Lower leg skin (tissue), 3 donors: ENCODE data around the gene KSR2.

ENCODE experiments used
- CTCF ChIP-seq, 3 donors: fragments of 450-650 bp; IDR thresholded peaks; one replicate each; pipeline ENCODE4 v1.5.1; 2016; ENCODE audit warnings: antibody characterized with exemption in 3 of 3, mild to moderate bottlenecking in 3 of 3, moderate library complexity in 2 of 3
- POLR2A ChIP-seq, 2 donors: fragments of 450-650 bp; IDR thresholded peaks; one replicate each; pipeline ENCODE4 v1.6.1; 2016 to 2017; ENCODE audit warnings: antibody characterized with exemption in 2 of 2, mild to moderate bottlenecking in 1 of 2, moderate library complexity in 1 of 2

GRCh38 chr12:117491711-117492110, 477.1 kb downstream of the KSR2 start:
- no peak for TF ChIP-seq CTCF (IDR thresholded peaks at IDR 0.05)
- no peak for TF ChIP-seq POLR2A (IDR thresholded peaks at IDR 0.05)
